Peyer's patch (tissue), 4 donors: ENCODE data around the gene NAGPA. TPM values are rescaled to one million over a fixed set of nuclear protein-coding genes. Genes with fewer than 3 reads are reported as not detected.

ENCODE experiments used
- DNase-seq, 3 donors: peaks; one replicate each; pipeline ENCODE4 v3.0.0-alpha.2; 2017 to 2019
- H3K27ac ChIP-seq, 4 donors: fragments of 200-600 bp; sonication (generic); one replicate each; pipeline ENCODE4 v1.5.1; 2016 to 2019
- H3K27me3 ChIP-seq, 2 donors: fragments of 200-600 bp; sonication (generic); one replicate each; pipeline ENCODE4 v1.5.1; 2019
- H3K36me3 ChIP-seq, 3 donors: fragments of 200-600 bp; sonication (generic); one replicate each; pipeline ENCODE4 v1.5.1; 2016 to 2019
- H3K4me1 ChIP-seq, 4 donors: fragments of 200-600 bp; sonication (generic); one replicate each; pipeline ENCODE4 v1.5.1; 2016 to 2019
- H3K4me3 ChIP-seq, 4 donors: fragments of 200-600 bp; sonication (generic); 1 replicate in 3 of 4; 2 replicates in 1 of 4; pipeline ENCODE4 v1.5.1; 2016 to 2019; ENCODE audit warnings: mild to moderate bottlenecking in 1 of 4
- H3K9me3 ChIP-seq, 4 donors: fragments of 200-600 bp; sonication (generic); one replicate each; pipeline ENCODE4 v1.5.1; 2016 to 2019; ENCODE audit warnings: mild to moderate bottlenecking in 1 of 4
- CTCF ChIP-seq, 6 experiments: fragments of 450-650 bp in 4 of 6; fragments of 200-600 bp in 2 of 6; sonication (generic) in 1 of 6; IDR thresholded peaks; one replicate each; pipeline ENCODE4 v1.5.1; 2017 to 2019; ENCODE audit warnings: antibody characterized with exemption in 6 of 6, mild to moderate bottlenecking in 3 of 6, moderate library complexity in 1 of 6
- POLR2A ChIP-seq, 2 donors: fragments of 450-650 bp; IDR thresholded peaks; one replicate each; pipeline ENCODE4 v1.5.1; 2017; ENCODE audit warnings: antibody characterized with exemption in 2 of 2, mild to moderate bottlenecking in 2 of 2, moderate library complexity in 2 of 2
- total RNA-seq, 4 donors: library from RNA; depleted of rRNA; stranded (reverse); fragments of >200 nt; gene quantifications; one replicate each; pipeline ENCODE4 v1.1.0, GENCODE V29; 2016

Gene NAGPA
- total RNA-seq, 4 donors from 2014 or later = 50.4 to 104 (median 61.0) TPM

GRCh38 chr16:4994719-4995434, 38.9 kb downstream of the NAGPA start:
- Histone ChIP-seq H3K9me3 (no peaks in the 10 kb centered on the region), H3K4me3 (no peak overlapping the region), H3K27me3 (no peaks in the 10 kb centered on the region), H3K36me3 (no peaks in the 10 kb centered on the region), H3K4me1 (no peaks in the 10 kb centered on the region), H3K27ac (no peak overlapping the region)
- DNase-seq = peak in 1 of 3 donors; percentile 12
- TF ChIP-seq CTCF (IDR thresholded peaks at IDR 0.05) = no peak
- no peak for TF ChIP-seq POLR2A (IDR thresholded peaks at IDR 0.05)

- Histone ChIP-seq H3K27me3 (peaks cover 0 to 6% of the 10 kb centered on the region in 2 donors), H3K4me1 (peaks cover 0 to 5% (median 0%) of the 10 kb centered on the region in 4 donors), H3K9me3 (peaks cover 0 to 10% (median 0%) of the 10 kb centered on the region in 4 donors), H3K27ac (no peak overlapping the region), H3K36me3 (no peaks in the 10 kb centered on the region), H3K4me3 (no peak overlapping the region)
- DNase-seq = no peak
- no peak for TF ChIP-seq CTCF (IDR thresholded peaks at IDR 0.05)
- TF ChIP-seq POLR2A (IDR thresholded peaks at IDR 0.05) = no peak
Measured at GRCh38 chr16:4991754-4992153, 42.0 kb downstream of the NAGPA start.

- H3K4me1 ChIP-seq = peaks cover 0 to 5% (median 0%) of the 10 kb centered on the region in 4 donors
- DNase-seq = no peak
Measured at GRCh38 chr16:4990415-4990814, 43.3 kb downstream of the NAGPA start.

GRCh38 chr16:4989391-4990006, 44.2 kb downstream of the NAGPA start:
- Histone ChIP-seq H3K9me3 (peaks cover 0 to 10% (median 0%) of the 10 kb centered on the region in 4 donors), H3K4me1 (peaks cover 0 to 5% (median 0%) of the 10 kb centered on the region in 4 donors), H3K4me3 (no peak overlapping the region), H3K27me3 (peaks cover 0 to 6% of the 10 kb centered on the region in 2 donors), H3K27ac (no peak overlapping the region), H3K36me3 (no peaks in the 10 kb centered on the region)
- no peak for DNase-seq
- TF ChIP-seq CTCF (IDR thresholded peaks at IDR 0.05) = no peak
- no peak for TF ChIP-seq POLR2A (IDR thresholded peaks at IDR 0.05)

More at GRCh38 chr16:4990415-4990814, 43.3 kb downstream of the NAGPA start:
- H3K27me3 ChIP-seq = peaks cover 0 to 6% of the 10 kb centered on the region in 2 donors
- H3K9me3 ChIP-seq = peaks cover 0 to 10% (median 0%) of the 10 kb centered on the region in 4 donors
- H3K36me3 ChIP-seq = no peaks in the 10 kb centered on the region
- TF ChIP-seq CTCF (IDR thresholded peaks at IDR 0.05) = no peak
- no peak for TF ChIP-seq POLR2A (IDR thresholded peaks at IDR 0.05)
- H3K27ac ChIP-seq = no peak overlapping the region
- H3K4me3 ChIP-seq = no peak overlapping the region

GRCh38 chr16:4988647-4989046, 45.1 kb downstream of the NAGPA start:
- Histone ChIP-seq H3K4me1 (peaks cover 0 to 5% (median 0%) of the 10 kb centered on the region in 4 donors), H3K27me3 (peaks cover 0 to 6% of the 10 kb centered on the region in 2 donors), H3K9me3 (peaks cover 0 to 10% (median 0%) of the 10 kb centered on the region in 4 donors), H3K4me3 (no peak overlapping the region), H3K27ac (no peak overlapping the region), H3K36me3 (no peaks in the 10 kb centered on the region)
- TF ChIP-seq POLR2A (IDR thresholded peaks at IDR 0.05) (no peak), CTCF (IDR thresholded peaks at IDR 0.05) (no peak)
- no peak for DNase-seq
